Osteocyte (in vitro differentiated cells): ENCODE measurements around the gene SPATA19. TPM values are rescaled to one million over a fixed set of nuclear protein-coding genes. Genes with fewer than 3 reads are reported as not detected.
A peak's percentile ranks its signal among the peaks of the same experiment; 100 is the strongest.

Experiments used
- DNase-seq: peaks from one replicate; pipeline ENCODE4 v3.0.0; 2021; ENCODE audit warnings: mixed read lengths; ENCODE audit not compliant: unreplicated experiment; ENCODE audit errors: extremely low spot score
- H3K27ac Mint-ChIP-seq: one replicate; pipeline ENCODE4 v1.8.0; 2021; ENCODE audit warnings: mild to moderate bottlenecking, mixed read lengths; ENCODE audit not compliant: unreplicated experiment
- H3K27me3 Mint-ChIP-seq: one replicate; pipeline ENCODE4 v1.8.0; 2021; ENCODE audit warnings: mixed read lengths; ENCODE audit not compliant: unreplicated experiment
- H3K36me3 Mint-ChIP-seq: one replicate; pipeline ENCODE4 v1.8.0; 2021; ENCODE audit warnings: mixed read lengths; ENCODE audit not compliant: unreplicated experiment
- H3K4me1 Mint-ChIP-seq: one replicate; pipeline ENCODE4 v1.8.0; 2021; ENCODE audit warnings: mixed read lengths; ENCODE audit not compliant: unreplicated experiment
- H3K4me3 Mint-ChIP-seq: one replicate; pipeline ENCODE4 v1.8.0; 2021; ENCODE audit warnings: mild to moderate bottlenecking, moderate library complexity, mixed read lengths; ENCODE audit not compliant: unreplicated experiment
- H3K9me3 Mint-ChIP-seq: one replicate; pipeline ENCODE4 v1.8.0; 2021; ENCODE audit warnings: mixed read lengths; ENCODE audit not compliant: unreplicated experiment
- CTCF ChIP-seq: fragments of 200-600 bp; sonication (generic); IDR thresholded peaks from 2 replicates; pipeline ENCODE4 v1.5.0; 2021; ENCODE audit warnings: antibody characterized with exemption, mild to moderate bottlenecking, moderate library complexity
- total RNA-seq: library from RNA; stranded (reverse); gene quantifications from 2 replicates; pipeline ENCODE4 v1.2.1, GENCODE V29; 2021

The SPATA19 gene
- total RNA-seq, 1 donor from 2014 or later, result not detected

GRCh38 chr11:133818302-133818701, 27.0 kb downstream of the SPATA19 start:
- no peak overlapping the region for H3K4me3 Mint-ChIP-seq
- no peak for TF ChIP-seq CTCF
- peak; percentile 83 for DNase-seq
- H3K27me3 Mint-ChIP-seq, result no peaks in the 10 kb centered on the region
- peaks cover 5% of the 10 kb centered on the region for H3K9me3 Mint-ChIP-seq
- no peaks in the 10 kb centered on the region for H3K4me1 Mint-ChIP-seq
- no peak overlapping the region for H3K27ac Mint-ChIP-seq
- no peaks in the 10 kb centered on the region for H3K36me3 Mint-ChIP-seq

DNA sequence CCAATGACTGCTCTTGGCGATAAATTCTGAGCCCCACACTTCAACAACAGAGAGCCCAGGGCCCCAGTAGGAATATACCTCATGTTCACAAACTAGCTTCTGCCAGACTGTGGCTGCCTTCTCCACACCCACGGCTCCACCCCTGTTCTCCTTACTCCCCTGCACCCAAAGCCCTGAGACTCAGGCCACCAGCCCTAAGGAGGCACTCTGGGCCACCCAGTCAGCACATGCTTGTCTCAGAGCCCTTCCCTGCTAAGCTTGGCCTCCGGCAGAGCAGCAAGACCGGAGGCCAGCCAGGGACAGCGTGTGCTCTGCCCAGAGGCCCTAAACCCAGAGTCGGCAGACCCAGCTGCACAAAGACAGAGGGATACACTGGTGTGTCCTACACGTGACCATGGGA, 27.9 kb downstream of the SPATA19 start:
- peaks cover 5% of the 10 kb centered on the region for H3K9me3 Mint-ChIP-seq
- H3K27me3 Mint-ChIP-seq, result no peaks in the 10 kb centered on the region
- no peak overlapping the region for H3K4me3 Mint-ChIP-seq
- no peak overlapping the region for H3K27ac Mint-ChIP-seq
- DNase-seq, result peak; percentile 63
- no peak for TF ChIP-seq CTCF
- no peaks in the 10 kb centered on the region for H3K4me1 Mint-ChIP-seq
- no peaks in the 10 kb centered on the region for H3K36me3 Mint-ChIP-seq

- H3K27me3 Mint-ChIP-seq, result no peaks in the 10 kb centered on the region
- H3K4me1 Mint-ChIP-seq, result no peaks in the 10 kb centered on the region
- no peak overlapping the region for H3K27ac Mint-ChIP-seq
- no peak overlapping the region for H3K4me3 Mint-ChIP-seq
- no peak for TF ChIP-seq CTCF
- DNase-seq, result peak; percentile 34
- no peaks in the 10 kb centered on the region for H3K36me3 Mint-ChIP-seq
- peaks cover 5% of the 10 kb centered on the region for H3K9me3 Mint-ChIP-seq
Observed at GRCh38 chr11:133816146-133816870, 29.0 kb downstream of the SPATA19 start.

GRCh38 chr11:133815636-133816035, 29.7 kb downstream of the SPATA19 start:
- no peak for DNase-seq
- Mint-ChIP-seq H3K27me3 (no peaks in the 10 kb centered on the region), H3K4me3 (no peak overlapping the region), H3K27ac (no peak overlapping the region), H3K9me3 (peaks cover 5% of the 10 kb centered on the region), H3K4me1 (no peaks in the 10 kb centered on the region), H3K36me3 (no peaks in the 10 kb centered on the region)
- TF ChIP-seq CTCF, result no peak

- DNase-seq, result no peak
- Mint-ChIP-seq H3K9me3 (peaks cover 5% of the 10 kb centered on the region), H3K27me3 (no peaks in the 10 kb centered on the region), H3K4me3 (no peak overlapping the region), H3K27ac (no peak overlapping the region), H3K36me3 (no peaks in the 10 kb centered on the region), H3K4me1 (no peaks in the 10 kb centered on the region)
- no peak for TF ChIP-seq CTCF
Observed at GRCh38 chr11:133814588-133815100, 30.7 kb downstream of the SPATA19 start.
